Measurements from ENCODE around the gene SHKBP1.

DNA sequence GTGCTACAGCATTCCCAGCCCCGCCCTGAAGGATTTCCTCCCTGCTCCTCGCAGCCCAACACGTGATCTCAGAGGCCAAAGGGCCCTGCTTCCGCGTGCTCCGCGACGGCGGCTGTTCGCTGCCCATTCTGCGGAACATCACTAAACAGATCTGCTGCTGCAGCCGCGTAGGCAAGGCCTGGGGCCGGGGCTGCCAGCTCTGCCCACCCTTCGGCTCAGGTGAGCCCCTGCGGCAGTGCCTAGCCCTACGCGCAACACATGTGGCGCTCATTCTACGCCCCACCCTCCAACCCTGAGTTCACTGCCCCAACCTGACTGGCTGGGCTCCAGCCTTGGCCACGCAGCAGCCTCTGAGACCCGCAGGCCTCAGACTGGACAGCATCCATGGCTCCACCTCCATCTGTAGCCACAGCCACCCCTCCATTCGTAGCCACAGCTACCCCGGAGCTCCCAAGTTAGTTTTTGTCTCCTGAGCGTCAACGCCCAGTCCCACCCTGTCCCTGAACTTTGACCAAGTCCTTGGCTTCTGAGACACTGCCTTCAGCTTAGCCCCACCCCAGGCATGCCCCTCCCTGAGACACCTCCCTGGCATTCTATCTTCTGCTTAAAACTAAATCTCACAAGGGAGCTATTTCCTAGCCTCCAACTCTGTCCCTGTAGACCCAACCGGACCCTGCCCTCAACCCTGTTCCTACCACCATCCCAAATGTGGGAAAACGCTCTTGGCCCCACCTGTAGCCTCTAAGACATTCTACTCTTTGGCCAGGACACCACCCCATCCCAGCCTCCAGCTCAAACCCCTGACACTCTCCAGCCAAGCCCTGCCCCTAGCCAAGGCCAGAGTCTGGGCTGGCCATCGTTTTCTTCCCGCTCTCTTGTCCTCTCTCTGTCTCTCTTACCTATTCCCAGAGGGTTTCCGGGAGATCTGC is 30.9 kb downstream of the SHKBP1 start:
- TF ChIP-seq, protein P1, sequence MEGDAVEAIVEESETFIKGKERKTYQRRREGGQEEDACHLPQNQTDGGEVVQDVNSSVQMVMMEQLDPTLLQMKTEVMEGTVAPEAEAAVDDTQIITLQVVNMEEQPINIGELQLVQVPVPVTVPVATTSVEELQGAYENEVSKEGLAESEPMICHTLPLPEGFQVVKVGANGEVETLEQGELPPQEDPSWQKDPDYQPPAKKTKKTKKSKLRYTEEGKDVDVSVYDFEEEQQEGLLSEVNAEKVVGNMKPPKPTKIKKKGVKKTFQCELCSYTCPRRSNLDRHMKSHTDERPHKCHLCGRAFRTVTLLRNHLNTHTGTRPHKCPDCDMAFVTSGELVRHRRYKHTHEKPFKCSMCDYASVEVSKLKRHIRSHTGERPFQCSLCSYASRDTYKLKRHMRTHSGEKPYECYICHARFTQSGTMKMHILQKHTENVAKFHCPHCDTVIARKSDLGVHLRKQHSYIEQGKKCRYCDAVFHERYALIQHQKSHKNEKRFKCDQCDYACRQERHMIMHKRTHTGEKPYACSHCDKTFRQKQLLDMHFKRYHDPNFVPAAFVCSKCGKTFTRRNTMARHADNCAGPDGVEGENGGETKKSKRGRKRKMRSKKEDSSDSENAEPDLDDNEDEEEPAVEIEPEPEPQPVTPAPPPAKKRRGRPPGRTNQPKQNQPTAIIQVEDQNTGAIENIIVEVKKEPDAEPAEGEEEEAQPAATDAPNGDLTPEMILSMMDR (conservative IDR thresholded peaks at IDR 0.05; ENCODE audit: low read depth, low read length) = no peak
- TF ChIP-seq POLR2A (IDR thresholded peaks at IDR 0.05; ENCODE audit: low read depth, low read length) (no peak), RAD21 (IDR thresholded peaks at IDR 0.05; ENCODE audit: low read length) (no peak), MXI1 (IDR thresholded peaks at IDR 0.05; ENCODE audit: borderline replicate concordance, low read depth, low read length) (no peak), ELK1 (IDR thresholded peaks at IDR 0.05; ENCODE audit: borderline replicate concordance, low read depth, low read length) (no peak), BHLHE40 (IDR thresholded peaks at IDR 0.05; ENCODE audit: low read depth, low read length) (no peak), MAFK (IDR thresholded peaks at IDR 0.05; ENCODE audit: low read depth, low read length) (no peak), CEBPB (IDR thresholded peaks at IDR 0.05; ENCODE audit: low read depth, low read length) (no peak)

Measured in IMR-90 (cell line).